GM19043 (cell line): Measurements from ENCODE around the gene CNBP.

Experiments
- ATAC-seq: cut with Tn5 transposase; IDR thresholded peaks from one replicate; pipeline ENCODE4 v1.9.1; 2021; ENCODE audit warnings: low read depth; ENCODE audit not compliant: unreplicated experiment

The CNBP gene

DNA sequence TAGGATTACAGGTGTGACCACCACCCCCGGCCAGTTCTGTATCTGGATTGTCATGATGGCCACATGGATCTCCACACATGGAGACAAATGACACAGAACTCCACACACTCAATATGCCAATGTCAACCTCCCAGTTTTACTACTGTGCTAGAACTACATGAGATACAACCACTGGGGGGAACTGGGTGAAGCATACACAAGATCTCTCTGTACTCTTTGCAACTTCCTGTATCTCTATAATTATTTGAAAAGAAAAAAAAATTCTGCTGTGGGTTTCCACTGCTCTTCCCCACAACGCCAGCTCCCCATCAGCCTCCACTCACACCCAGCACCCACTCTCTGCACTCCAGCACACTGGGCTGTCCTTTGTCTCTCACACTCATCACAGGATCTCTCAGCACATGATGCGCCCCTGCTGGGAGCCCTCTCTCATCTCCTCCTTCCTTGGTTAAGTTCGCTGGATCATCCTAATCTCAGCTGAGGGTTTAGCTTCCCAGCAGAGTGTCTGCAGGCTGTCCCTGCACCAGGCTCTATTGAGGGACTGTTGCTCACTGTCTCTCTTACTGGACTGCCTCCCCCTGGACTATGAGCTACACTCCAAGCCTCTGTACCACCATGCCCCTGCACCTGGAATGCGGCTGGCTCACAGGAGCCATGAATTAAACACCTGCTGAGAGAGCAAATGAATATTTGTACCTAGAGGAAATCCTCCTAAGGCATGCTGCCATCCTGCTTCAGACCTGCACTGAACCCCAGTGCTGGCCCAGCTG lies 51.4 kb downstream of the CNBP start:
- ATAC-seq: no peak

DNA sequence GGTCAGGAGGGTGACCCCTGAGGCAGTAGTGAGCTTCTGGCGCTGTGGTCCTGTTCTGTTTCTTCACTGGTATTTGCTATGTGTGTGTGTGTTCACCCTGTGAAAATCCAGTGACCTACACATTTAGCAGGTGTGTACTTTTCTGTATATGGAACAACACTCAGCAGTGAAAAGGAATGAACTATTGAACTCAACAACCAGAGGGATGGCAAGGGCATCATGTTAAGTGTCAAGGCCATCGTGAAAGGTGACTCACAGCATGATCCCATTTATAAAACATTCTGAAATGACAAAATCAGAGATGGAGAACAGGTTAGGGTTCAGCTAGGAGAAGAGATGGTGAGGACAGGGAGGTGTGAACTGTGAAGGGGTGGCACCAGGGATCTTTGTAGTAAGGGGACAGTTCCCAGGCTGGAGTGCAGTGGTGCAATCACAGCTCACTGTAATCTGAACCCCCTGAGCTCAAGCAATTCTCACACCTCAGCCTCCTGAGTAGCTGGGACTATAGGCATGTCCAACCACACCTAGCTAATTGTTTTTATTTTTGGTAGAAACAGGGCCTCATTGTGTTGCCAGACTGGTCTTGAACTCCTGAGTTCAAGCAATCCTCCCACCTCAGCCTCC lies 52.1 kb downstream of the CNBP start:
- no peak for ATAC-seq

DNA sequence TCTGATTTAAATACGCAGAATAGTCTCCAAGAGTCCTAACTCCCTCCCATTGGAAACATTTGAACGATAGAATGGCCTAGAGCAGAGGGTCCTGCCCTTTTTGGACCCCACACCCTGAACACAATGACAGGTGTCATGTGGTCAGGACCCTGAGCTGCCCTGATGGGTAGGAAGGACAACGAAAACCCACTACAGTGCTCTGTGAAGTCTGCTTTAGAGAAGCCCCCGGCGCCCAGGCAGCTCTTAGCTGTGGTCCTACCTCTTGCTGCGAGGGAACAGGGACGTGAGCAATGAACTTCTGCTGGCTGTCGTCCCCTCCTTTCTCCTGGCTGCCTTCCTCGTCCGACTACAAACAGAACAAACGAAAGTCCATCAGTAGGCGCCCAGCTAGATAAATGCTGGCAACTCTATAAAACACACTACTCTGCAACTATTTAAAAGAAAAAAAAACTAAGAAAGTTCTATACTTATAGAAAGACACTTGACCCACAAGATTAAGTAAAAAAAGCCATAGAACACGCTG lies 53.3 kb downstream of the CNBP start:
- ATAC-seq: no peak

DNA sequence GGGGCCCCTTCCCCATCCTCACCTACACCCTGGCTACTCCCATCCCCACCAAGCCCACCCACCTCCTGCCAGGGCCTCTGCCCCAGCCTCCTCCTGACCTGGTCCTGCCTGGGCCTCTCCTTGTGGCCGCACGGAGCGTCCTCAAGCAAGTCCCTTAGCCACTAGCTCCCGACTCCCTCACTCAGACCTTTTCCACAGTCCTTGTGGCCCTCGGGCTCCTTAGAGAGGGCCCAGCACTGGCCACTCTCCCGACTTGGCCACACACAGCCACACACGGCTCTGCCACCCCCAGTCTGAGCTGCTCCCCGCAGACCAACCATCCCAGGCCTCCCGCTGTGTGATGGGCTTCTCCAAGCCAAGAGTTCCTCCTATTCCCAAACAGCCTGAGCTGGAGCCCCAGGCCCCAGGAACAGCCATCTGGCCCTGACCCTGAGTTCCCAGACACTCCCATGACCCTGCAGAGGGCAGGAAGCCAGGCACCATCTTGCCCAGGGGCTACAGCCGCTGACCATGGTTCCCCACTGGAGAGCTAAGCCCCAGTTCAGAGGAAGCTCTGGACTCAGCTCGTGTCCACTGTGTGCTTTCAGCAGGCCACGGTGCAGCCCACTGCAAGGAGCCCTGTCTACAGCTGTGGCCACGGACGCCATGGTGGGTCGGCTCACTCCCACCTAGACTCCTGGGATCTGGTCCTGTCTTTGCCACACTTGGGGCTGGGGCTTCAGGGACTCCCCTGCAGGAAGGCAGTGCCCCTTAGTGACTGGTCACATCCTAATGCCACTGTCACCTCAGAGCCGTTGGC lies 55.1 kb downstream of the CNBP start:
- no peak for ATAC-seq

DNA sequence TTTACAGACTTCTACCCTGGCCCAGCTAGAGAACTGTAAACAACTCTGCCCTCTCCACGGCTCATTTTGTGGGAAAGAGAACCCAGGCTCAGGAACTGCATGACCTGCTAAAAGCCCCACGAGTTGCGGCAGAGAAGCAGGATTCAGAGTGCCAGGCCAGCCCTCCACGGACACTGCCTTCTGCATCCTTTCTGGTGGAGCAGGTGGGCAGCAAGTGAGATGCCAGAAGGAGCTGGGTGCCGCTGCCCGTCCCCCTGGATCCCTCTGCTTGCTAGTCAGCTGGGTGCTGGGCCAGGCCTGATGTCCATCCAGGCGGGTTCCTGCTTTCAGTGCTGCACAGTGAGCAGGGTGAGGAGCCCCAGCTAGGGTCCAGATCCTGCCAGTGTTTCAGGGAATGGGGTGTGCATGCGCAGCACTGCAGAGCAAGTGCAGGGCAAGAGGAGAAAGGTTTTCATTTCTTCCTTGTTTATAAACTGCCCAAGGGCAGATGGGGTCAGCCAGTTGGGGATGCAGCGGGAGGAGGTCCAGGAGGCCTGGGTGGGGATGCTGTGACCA lies 56.9 kb downstream of the CNBP start:
- ATAC-seq: no peak

DNA sequence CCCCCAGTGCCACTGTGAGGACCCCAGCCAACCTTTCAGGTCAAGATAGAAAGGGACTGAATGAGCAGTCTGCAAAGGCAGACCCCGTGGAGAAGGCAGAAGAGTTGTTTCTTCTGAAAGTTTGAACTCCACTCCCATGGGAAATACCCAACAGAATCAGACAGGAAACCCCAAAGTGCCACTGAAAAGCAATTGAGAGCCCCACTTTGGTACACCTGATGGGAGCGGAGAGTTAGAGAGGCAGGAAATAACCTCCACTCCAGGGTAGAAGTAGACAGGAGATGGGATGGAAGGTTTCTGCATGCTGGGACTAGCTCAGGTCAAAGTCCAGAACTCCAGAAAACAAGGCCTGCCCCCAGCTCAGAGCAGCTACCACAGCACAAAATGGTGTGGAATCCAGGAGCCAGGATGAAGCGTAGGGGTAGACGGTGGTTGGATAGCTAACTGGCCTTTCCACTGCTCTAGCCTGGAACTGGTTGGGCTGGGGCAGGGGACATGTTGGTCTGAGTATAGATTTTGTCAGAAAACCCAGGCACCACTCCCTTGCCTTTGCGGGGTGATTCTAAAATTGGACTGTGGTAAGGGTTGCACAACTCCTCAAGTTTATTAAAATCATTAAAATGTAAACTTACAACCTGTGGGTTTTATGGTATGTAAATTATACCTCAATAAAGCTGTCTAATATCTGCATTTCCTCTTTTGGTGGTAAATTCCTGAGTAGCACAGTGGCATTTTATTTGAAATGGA lies 60.2 kb downstream of the CNBP start:
- no peak for ATAC-seq

DNA sequence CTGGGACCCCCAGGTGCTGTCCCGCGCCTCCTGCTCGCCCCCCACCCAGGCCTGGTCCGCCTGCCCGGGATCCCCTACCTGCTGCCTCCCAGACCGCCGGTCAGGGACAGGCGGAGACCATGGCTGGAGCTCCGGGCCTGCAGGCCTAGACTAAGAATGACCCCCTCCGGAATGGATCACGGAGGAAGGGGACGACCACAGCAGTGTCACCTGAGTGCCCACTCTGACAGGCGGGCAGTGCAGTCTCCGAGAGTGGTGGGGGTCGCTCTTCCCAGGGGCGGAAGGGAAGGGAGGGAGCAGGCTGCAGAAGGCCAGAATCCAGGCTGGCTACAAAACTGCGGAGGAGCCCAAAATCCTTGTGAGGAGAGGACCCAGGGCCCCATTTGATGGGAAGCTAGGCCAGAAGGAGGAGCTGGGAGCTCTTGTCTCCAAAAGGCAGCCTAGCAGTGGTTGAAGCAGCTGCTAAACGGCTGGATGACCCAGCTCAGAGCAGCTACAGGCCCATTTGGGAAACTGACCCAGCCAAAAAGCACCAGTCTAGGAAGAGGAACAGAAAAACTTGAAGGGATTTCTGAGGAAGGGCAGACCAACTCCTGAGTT lies 61.2 kb downstream of the CNBP start:
- no peak for ATAC-seq

DNA sequence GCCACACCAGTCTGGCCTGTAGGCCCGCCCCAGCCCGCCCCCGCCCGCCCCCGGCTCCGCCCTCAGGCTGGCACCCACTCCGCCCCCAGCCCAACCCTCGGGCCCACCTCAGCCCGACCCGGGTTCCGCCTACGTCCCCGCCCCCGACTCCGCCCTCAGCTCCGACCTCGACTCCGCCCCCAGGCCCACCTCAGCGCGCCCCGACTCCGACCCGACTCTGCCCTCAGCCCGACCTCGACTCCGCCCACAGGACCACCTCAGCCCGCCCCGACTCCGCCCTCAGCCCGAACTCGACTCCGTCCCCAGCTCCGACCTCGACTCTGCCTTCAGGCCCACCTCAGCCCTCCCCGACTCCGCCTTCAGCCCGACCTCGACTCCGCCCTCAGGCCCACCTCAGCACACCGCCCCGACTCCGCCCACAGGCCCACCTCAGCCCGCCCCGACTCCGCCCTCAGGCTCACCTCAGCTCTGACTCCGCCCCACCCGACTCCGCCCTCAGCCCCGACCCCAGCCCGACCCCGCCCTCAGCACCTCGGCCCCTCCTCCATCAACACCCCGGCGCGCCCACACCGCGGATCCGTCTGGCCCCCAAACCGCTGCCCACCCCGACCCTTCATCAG lies 61.8 kb downstream of the CNBP start, which contains the start of gene RAB43:
Gene RAB43 (minus strand): TSS at position 13 of the 620 bp plus-strand sequence. CDS start 315 bp downstream, outside the sequence.
- ATAC-seq: peak; percentile 32

DNA sequence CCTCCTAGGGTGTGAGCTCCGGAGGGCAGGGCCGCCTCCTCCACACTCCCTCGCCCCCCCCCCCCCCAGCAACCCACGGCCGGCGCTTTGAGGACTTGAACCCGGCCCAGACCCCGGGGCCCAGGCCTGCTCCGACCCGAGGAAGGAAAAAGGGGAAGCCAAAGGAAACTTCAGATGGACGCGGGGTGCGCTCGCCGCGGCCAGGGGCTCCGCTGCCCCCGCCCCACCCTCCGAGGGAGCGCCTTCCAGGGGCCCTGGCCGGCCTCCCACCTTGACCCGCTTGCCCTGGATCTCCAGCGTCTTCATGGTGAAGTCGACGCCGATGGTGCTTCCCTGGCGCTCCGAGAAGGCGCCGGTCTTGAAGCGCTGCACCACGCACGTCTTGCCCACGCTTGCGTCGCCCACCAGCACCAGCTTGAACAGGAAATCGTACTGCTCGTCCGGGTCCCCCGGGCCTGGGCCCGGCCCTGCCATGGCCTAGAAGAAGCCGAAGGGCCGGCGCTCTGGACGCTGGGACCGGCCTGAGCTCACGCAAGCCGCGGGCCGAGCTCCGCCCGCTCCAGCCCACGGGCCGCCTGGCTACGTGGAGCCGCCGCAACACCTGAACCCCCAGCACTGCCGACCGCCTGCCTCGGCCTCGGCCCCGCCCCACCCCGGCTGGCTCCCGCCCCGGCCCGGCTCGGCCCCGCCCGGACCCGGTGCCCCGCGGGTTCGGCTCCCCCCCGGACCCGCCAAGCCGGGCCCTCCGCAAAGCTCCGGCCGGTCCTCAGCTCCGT lies 62.5 kb downstream of the CNBP start:
- peak; percentile 6 for ATAC-seq

DNA sequence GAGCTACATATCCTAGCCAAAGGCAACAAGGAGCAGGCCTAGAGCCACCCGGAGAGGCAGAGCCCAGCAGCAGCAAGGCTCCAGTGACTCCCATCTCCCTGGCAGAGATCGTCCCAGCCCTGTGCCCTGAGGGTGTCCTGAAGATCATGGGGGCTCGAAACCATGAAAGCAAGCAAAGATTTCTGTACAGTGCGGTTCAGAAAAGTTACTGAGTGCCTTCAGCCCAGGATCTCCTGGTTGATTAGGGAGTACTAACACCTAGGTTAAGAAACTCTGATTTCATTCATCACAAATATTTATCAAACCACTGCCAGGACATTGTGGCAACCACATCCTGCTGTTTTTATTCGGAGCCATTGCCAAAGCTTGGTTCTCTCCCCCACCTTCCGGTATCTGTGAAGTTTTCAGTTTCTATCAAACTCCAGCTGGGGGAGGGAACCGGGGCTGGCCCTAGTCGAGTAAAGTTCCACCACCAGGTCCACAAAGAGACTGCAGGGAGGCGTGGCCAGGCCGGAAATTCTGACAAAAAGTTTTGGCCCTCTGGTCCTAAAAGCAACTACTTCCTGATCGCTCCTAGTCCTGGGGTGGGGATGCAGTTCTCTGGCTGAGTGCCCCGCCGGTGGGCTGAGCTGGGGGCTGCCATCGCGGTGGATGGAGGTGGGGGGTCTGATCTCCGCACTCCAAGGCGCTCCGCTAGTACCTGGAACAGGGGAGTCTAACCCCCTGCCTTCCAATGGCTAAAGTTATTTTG lies 63.3 kb downstream of the CNBP start:
- ATAC-seq: peak; percentile 76

DNA sequence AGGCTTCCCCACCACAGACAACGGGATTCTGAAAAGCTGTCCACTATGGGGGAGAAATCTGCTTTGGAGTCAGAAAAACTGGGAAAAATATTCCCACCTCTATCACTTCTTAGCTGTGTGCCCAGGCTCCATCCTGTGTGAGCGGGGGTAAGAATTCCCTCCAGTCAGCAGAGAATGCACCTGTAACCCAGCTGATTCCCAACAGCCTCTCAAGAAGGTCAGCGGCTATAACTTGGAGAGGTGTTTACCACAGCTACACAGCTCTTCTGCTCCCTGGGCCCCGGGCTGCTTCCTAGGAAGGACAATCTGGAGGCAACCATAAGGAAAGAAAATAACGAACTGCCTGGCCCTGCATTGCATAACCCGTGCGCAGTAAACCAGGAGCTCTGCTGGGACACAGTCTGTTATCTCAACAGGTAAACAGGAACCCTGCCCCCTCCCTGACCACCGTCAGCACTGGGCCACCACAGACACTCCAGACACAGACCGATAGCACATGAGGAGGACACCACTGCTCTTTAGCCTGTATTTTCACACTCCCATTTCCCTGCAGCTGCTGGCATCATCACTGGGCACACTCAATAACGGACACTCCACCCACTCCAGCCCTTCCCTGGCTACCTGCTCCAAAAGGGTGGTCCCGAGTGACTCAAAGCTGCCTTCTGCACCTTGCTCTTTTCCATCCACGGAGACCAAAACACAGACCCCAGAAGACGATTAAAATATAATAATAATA lies 64.2 kb downstream of the CNBP start:
- ATAC-seq: no peak

DNA sequence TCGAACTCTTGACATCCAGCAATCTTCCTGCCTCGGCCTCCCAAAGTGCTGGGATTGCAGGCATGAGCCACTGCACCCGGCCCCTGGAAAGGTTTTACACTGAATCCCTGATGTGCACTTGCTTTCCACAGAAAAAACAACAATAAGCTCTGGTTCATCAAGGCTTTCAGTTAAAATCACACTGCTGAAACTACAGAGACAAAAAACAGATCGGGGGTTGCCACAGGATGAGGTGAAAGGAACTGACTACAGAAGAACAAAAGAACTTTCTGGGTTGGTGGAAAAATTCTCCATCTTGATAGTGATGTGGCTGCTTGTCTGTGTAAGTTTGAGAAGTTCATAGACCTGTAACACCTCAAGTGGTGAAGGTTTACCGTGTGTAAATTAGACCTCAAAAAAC lies 65.0 kb downstream of the CNBP start:
- no peak for ATAC-seq
